Measurements from ENCODE around the gene FBXL13.
"Not testable (repeated sequence)": the region's sequence is repeated elsewhere in the genome, so short reads cannot be mapped to it uniquely, and the experiment has no call there.

FBXL13 gene

GRCh38 chr7:102933763-102934162 is 140.8 kb downstream of the FBXL13 start:
- DNase-seq: no peak

DNA sequence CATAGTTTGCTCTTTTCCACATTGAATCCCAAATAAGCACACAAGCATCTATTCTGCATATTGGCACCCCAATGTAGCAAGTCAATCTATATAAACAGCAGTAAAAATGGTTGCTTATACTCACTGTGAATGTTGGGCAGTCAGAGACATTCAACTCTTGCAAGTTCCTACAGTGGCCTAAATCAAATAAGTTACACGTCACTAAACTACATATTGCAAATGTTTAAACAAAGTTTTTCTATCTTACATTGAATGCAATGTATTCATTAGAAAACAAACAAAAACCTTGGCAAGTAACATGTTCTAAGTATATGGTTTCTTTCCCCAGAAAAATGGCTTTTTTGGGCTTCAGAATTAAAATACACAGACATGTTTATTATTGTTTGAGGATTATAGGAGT is 142.8 kb downstream of the FBXL13 start:
- no peak for DNase-seq

DNA sequence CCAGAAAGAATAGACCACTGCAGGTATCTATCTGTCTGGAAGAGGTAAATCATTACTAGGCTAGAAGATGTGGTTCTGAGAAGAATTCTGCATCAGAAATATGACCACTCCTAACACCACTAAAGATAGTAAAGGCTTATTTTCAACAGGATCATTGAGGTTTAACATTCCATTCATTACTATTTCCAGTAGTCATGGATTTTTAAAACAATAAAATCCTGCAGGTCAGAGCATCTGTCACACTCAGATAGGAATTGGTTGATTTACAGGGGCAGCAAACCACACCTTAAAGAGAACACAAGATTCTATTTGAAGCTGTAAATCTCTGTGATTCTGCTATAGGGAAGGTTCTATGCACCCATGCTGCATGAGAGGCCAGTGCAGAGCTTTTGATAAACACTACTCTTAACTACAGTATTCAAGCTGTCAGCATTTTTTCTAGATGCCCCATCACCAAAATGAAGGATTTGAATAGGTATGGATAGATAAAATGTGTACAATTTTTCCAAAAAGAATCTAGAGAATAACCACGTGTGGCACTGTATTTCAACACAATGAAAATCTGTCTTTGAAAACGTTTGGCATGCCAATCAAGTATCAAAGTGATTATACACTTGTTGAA is 147.2 kb downstream of the FBXL13 start:
- no peak for DNase-seq

DNA sequence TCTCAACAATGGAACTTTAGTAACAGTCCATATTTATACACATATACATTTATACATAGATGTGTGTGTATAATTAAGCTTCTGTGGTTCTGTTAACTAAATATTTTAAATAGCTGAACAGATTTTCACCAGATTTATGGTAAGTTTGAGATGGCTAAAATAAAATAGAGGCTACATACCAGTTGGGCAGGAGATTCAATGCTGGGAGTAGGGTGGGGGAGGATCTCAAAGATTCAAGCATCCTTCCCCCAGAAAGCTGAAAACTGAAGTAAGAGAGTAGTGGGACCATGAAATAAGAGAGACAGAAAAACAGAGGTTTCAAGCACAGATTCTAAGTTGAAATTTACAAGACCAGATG is 147.8 kb downstream of the FBXL13 start:
- DNase-seq: no peak

GRCh38 chr7:102925976-102926782 is 148.4 kb downstream of the FBXL13 start:
- no peak for DNase-seq

DNA sequence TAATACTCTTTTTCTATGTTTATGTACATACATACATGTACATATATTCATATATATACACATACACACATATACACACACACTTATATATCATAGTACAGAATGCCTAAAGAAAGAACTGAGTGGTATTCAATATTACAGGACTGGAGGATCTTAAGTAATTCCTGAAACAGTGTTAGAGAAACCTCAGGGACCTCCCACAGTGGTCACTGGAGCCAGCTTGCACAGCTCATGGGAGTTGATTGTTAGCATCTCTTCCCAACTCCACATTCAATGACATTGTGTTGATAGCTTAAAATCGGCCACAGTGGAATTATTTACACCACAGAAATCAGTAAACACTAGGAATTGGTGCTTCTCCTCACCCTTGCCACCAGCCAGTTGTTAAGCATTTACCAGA is 155.8 kb downstream of the FBXL13 start:
- DNase-seq: no peak

DNA sequence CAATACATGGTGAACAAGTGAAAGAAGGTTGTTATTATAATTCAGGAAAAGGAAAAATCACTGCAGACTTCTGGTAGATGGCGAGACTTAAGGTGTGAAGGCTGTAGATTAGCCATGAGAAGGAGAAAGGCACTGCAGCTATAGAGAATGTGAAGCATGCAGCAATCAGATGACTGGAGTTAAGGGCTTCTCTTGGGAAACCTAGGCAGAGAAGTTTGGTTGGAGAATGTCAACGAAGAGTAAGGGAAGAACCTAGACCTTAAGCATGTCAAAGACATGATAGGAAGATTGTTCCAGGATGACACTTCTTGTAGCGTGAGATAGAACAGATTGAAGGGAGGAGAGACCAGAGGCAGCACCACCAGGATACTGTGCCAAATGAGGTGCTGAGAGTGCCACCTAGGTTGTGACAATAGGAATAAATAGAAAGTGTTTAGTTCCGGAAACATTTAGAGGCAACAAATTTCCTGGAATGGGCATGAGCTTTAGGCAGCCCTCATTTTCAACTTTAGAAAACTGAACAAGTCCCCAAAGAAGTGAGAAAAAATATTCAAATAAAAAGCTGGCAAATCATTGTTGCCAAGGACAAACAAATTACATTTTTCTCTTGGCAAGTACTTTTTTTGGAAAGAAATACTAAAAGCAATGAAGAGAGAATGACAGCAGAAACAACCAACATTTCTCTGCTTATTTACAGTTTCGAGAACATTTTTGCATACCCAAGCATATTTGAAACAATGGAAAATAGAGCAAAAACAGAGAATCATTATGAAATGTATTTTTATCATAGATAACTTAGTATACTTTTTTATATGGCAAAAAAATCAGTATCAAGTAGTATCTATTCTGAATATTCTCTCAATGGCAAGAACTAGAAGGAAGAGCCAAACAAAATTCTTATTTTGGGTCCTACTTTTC is 156.9 kb downstream of the FBXL13 start:
- DNase-seq: no peak

DNA sequence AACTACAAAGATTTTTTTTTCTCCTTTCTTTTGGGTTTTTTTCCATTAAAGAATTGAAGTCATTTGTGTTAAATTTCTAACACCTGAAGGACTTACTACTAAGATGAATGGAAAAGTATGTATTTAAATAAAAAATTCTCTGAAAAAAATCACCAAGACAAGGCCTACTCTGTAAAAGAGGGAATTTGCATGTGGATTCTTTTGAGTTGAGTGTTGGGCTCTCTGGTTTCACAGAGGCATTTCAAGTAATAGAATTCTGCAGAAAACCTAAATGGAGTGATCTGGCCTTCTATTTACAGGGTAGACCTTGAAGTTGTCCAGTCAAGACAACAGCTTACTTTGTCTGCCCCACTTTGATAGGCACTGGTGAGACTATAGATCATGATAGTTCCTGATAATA is 157.7 kb downstream of the FBXL13 start:
- DNase-seq: no peak

DNA sequence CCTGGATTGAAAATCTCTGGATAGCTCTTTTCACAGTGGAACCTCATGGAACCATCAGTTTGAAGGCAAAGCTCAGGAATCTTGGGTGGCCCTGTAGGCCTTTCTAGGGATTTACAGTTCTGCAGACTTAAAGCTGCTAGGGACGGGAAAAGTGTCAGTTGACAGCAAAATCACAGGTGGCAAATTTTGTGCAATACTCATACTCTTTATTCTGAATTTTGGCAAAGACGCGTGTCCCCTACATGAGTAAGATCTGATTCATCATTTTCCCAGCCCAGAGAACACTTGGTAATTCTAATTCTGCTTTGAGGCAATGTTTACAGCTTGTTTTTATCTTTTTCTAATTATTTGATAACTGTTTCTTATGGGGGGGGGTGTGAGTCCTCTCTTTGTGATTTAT is 158.2 kb downstream of the FBXL13 start:
- no peak for DNase-seq

- DNase-seq: no peak
Measured at GRCh38 chr7:102914585-102914984, 160.0 kb downstream of the FBXL13 start.

- no peak for DNase-seq
Measured at GRCh38 chr7:102913826-102914225, 160.8 kb downstream of the FBXL13 start.

- DNase-seq: no peak
Measured at GRCh38 chr7:102912742-102913141, 161.9 kb downstream of the FBXL13 start, which contains the start of gene LRRC17. Gene LRRC17, plus strand, starts transcription at chr7:102913000. Its CDS starts 20,914 bp downstream, at chr7:102933914.

DNA sequence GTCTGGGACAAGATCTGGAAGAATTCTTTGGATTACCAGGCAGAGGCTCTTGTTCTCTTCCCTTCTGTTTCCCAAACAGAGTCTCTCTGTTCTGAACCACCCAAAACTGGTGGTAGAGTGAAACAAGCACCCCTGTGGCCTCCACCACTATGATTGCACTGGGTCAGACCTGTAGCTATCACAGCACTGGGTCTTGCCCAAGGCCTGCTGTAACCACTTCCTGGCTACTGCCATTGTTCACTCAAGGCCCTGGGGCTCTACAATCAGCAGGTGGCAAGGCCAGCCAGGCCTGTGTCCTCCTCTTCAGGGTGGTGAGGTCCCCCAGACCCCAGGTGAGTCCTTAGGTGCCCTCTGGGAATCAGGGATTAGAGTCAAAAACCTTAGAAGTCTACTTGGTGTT is 165.9 kb downstream of the FBXL13 start:
- no peak for DNase-seq

DNA sequence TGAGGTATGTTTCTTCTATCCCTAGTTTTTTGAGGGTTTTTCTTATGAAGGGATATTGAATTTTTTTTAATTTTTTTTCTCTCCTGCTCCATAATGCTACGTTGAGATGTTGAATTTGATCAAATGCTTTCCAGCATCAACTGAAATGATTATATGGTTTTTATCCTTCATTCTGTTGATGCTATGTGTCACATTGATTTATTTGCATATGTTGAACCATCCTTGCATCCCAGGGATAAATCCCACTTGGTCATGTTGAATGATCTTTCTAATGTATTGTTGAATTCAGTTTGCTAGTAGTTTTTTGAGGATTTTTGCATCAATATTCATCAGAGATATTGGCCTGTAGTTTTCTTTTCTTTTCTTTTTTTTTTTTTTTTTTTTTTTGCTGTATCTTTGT is 171.0 kb downstream of the FBXL13 start:
- DNase-seq: not testable (repeated sequence)

GRCh38 chr7:102902052-102902451 is 172.5 kb downstream of the FBXL13 start:
- not testable (repeated sequence) for DNase-seq

DNA sequence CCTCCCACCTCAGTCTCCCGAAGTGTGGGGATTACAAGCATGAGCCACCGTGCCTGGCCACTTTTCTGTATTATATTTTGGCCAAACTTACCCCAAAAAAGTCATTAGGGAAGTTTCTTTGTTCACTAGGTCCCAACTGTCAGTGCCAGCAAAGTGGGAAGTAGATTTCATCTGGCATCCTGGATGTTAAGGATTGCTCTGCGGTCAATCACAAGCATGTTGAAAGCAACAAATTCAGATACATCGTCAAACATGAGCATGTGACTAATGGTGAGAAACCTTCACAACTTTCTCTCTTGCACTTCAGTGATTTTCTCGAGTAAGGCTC is 176.1 kb downstream of the FBXL13 start:
- peak; percentile 32 for DNase-seq

- DNase-seq: peak; percentile 32
Measured at GRCh38 chr7:102897856-102898531, 176.6 kb downstream of the FBXL13 start.

DNA sequence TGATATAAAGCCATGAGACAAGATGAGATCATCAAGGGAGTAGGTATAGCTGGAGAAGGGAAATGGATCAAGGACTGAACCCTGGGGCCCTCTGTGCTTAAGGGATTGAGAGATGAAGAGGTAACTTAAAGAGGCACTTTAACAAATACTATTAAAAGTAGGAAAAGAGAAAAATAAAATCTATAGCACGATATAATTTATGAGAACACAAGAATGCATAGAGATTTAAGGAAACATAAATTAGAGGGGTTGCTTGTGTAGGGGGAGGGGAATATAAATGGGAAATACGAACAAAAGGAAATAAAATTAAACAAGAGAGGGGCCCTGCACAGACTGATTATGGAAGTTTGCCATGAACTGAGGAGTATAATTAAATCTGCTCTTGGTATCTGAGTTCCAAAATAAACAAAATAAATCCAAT is 177.4 kb downstream of the FBXL13 start:
- DNase-seq: no peak

DNA sequence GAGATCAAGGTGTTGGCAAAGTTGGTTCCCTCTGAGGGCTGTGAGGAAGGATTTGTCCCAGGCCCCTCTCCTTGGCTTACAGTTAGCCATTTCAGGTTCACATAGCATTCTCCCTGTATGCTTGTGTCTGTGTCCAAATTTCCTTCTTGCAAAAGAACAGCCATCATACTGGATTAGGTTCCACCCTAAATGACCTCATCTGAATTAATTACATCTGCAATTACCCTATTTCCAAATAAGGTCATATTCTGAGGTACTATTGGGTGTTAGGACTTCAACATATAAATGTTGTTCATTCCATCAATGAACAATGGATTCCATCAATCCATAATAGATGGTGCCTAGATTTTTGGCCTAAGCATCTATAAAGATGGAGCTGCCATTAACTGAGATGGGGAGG is 178.0 kb downstream of the FBXL13 start:
- no peak for DNase-seq

DNA sequence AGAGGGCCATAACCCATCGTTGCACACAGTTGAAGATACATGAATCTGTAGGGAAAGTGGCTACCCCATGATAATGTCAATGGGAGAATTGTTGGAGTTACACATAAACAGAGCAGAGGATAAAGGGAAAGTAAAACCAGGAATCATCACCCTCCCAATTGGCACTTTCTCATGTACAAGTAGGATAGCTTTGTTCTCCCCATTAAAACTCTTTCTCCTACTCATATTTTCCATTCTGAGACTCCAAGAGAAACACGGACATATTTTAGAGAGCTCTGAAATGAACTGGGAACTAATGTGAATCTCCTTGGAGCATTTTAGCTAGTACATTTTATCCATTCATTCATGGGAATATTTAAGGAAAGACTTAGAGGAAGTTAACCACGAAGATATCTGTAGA is 179.0 kb downstream of the FBXL13 start:
- DNase-seq: no peak

DNA sequence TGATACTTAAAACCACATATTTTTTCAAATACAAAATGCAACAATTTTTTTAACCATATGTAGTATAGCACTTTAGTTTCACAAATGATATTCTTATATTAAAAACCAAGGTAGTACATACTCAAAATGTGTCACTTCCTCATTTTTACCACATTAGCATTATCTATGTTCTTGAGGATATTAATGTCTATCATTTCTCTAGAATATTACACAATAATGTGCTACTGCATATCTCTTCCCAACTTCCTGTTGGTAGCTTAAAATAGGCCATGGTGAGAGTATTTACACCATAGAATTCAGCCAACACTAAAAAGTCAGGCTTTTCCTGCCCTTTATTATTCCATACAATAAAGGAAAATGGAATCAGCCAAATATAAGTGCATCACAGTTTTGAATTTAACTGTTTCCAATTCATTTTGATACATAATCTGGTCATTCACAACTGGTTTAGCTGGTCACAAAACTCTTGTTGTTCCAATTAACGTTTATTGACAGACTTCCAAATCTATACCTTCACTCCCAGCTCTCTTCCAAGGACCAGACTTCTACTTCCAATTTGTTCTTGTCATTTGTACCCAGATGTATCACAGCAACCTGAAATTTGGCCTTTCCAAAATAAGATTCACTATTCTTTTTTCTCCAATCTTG is 181.8 kb downstream of the FBXL13 start:
- DNase-seq: peak; percentile 18

GRCh38 chr7:102891693-102892261 is 182.8 kb downstream of the FBXL13 start:
- DNase-seq: no peak

All from SIG-M5 (cell line).